RWPE2 (cell line): ENCODE data around the gene TMEM245.

ENCODE experiments used
- ATAC-seq: fragments of 200-7000 bp; cut with Tn5 transposase; 3 replicates; pipeline ENCODE4 v1.9.1; 2021; ENCODE audit warnings: low read depth
- DNase-seq: peaks from one replicate; pipeline ENCODE4 v3.0.0-alpha.2; 2020; ENCODE audit warnings: low spot score
- H3K27ac ChIP-seq: fragments of 450-650 bp; 2 replicates; pipeline ENCODE4 v1.5.1; 2017; ENCODE audit warnings: mild to moderate bottlenecking; ENCODE audit not compliant: poor library complexity, severe bottlenecking
- H3K27me3 ChIP-seq: fragments of 250-450 bp; sonication (Bioruptor Pico); 2 replicates; pipeline ENCODE4 v1.5.1; 2021; ENCODE audit warnings: mild to moderate bottlenecking, moderate library complexity; ENCODE audit not compliant: insufficient read depth, poor library complexity, severe bottlenecking
- H3K36me3 ChIP-seq: fragments of 250-450 bp; sonication (Bioruptor Pico); 2 replicates; pipeline ENCODE4 v1.5.1; 2020; ENCODE audit warnings: low read depth, mild to moderate bottlenecking, moderate library complexity
- H3K4me1 ChIP-seq: fragments of 250-450 bp; sonication (Bioruptor Pico); 2 replicates; pipeline ENCODE4 v1.5.1; 2021; ENCODE audit warnings: mild to moderate bottlenecking, moderate library complexity; ENCODE audit not compliant: insufficient read depth, poor library complexity, severe bottlenecking
- H3K4me3 ChIP-seq: fragments of 250-450 bp; sonication (Bioruptor Pico); 2 replicates; pipeline ENCODE4 v1.5.1; 2021; ENCODE audit warnings: mild to moderate bottlenecking, moderate library complexity; ENCODE audit not compliant: severe bottlenecking
- H3K9me3 ChIP-seq: fragments of 250-450 bp; sonication (Bioruptor Pico); 2 replicates; pipeline ENCODE4 v1.5.1; 2021; ENCODE audit warnings: mild to moderate bottlenecking, moderate library complexity; ENCODE audit not compliant: severe bottlenecking
- TF ChIP-seq, protein P1 (sequence below): fragments of 450-650 bp; IDR thresholded peaks from one replicate; pipeline ENCODE4 v1.5.1; 2017; ENCODE audit warnings: mild to moderate bottlenecking, moderate library complexity; ENCODE audit not compliant: poor library complexity, severe bottlenecking

Gene TMEM245

DNA sequence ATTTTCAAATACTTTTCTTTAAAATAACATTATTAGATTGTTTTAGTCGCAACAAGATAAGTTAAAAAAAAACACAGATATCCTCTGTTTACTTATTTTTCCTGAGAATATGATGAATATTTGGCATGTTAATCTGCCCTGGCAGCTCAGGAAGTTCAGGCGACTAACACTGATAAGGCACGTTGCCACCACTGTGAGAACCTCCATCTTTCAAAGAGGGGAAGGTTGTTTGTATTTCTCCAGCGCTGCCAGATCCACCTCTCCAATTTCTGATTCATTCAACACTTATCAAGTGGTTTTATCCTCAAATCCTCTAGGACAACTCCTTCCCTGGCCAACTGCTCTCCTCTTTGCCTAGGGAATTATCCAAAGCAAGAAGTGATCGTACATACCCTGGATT, 128.3 kb downstream of the TMEM245 start:
- TF ChIP-seq, protein P1, sequence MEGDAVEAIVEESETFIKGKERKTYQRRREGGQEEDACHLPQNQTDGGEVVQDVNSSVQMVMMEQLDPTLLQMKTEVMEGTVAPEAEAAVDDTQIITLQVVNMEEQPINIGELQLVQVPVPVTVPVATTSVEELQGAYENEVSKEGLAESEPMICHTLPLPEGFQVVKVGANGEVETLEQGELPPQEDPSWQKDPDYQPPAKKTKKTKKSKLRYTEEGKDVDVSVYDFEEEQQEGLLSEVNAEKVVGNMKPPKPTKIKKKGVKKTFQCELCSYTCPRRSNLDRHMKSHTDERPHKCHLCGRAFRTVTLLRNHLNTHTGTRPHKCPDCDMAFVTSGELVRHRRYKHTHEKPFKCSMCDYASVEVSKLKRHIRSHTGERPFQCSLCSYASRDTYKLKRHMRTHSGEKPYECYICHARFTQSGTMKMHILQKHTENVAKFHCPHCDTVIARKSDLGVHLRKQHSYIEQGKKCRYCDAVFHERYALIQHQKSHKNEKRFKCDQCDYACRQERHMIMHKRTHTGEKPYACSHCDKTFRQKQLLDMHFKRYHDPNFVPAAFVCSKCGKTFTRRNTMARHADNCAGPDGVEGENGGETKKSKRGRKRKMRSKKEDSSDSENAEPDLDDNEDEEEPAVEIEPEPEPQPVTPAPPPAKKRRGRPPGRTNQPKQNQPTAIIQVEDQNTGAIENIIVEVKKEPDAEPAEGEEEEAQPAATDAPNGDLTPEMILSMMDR: no peak
- Histone ChIP-seq H3K27ac (no peak overlapping the region), H3K4me3 (no peak overlapping the region), H3K4me1 (peaks cover 5% of the 10 kb centered on the region), H3K27me3 (no peaks in the 10 kb centered on the region), H3K9me3 (no peaks in the 10 kb centered on the region), H3K36me3 (peaks cover 78% of the 10 kb centered on the region)
- no peak for DNase-seq
- no peak for ATAC-seq

DNA sequence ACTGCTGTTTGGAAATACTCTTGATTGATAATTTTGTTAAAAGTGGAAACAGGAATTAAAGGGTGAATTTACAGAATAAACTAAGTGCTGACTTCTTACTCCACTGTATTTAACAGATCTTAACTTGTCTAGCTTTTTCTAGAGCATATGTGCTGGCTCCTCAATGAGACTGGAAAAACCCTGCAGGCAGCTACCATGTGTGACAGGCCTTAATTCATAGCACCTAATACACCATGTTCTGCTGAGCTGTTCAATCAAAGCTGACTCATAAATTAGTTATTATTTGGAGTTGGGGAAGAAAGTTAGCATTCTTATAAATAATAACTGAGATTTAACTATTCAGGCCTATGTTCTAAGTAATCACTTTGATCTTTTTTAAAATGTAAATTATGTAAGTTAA, 135.9 kb downstream of the TMEM245 start:
- Histone ChIP-seq H3K4me3 (no peak overlapping the region), H3K27me3 (no peaks in the 10 kb centered on the region), H3K9me3 (no peaks in the 10 kb centered on the region), H3K27ac (no peak overlapping the region), H3K4me1 (no peaks in the 10 kb centered on the region), H3K36me3 (peaks cover 81% of the 10 kb centered on the region)
- TF ChIP-seq, protein P1: no peak
- DNase-seq (no peak), ATAC-seq (no peak)

DNA sequence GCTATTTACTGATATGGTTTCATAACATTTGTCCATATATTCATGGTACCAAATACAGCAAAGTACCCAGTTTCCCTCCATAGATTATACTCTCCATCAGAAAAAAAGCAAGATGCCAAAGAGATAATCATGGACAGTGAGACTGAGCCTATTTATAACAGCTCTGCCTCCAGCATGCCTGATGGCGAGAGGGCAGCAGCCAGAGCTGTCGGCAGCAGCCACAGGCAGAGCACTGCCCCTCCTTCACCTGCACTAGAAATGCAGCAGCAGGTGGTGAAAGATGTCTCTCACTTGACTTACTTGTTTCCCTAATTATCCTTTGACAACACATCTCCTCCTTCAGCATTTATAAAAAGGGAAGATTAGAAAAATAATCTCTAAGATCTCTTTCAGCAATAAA, 138.9 kb downstream of the TMEM245 start:
- no peaks in the 10 kb centered on the region for H3K27me3 ChIP-seq
- H3K36me3 ChIP-seq: peaks cover 92% of the 10 kb centered on the region
- H3K4me3 ChIP-seq: no peak overlapping the region
- ATAC-seq: no peak
- TF ChIP-seq, protein P1: no peak
- no peaks in the 10 kb centered on the region for H3K9me3 ChIP-seq
- no peaks in the 10 kb centered on the region for H3K4me1 ChIP-seq
- H3K27ac ChIP-seq: no peak overlapping the region
- DNase-seq: no peak

DNA sequence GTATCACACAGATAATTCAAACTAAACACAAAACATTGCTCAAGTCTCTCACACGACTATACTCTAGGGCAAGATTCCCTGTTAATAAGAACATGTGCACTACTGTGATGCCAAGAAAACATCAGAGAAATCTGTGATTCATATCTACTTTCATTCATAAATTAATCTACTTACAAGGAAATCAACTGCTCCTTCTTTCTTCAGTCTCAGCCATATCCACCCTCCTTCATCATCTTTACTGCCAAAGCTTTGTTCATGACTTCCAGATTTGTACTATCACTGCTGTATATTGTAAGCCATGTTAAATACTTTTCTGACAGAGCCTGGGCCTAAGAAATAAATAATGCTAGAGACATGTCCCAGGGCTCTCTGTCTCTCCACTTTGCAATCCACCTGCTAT, 141.5 kb downstream of the TMEM245 start:
- TF ChIP-seq, protein P1: no peak
- no peak for DNase-seq
- Histone ChIP-seq H3K27ac (no peak overlapping the region), H3K4me1 (no peaks in the 10 kb centered on the region), H3K36me3 (peaks cover 84% of the 10 kb centered on the region), H3K4me3 (no peak overlapping the region), H3K27me3 (no peaks in the 10 kb centered on the region), H3K9me3 (no peaks in the 10 kb centered on the region)
- no peak for ATAC-seq

DNA sequence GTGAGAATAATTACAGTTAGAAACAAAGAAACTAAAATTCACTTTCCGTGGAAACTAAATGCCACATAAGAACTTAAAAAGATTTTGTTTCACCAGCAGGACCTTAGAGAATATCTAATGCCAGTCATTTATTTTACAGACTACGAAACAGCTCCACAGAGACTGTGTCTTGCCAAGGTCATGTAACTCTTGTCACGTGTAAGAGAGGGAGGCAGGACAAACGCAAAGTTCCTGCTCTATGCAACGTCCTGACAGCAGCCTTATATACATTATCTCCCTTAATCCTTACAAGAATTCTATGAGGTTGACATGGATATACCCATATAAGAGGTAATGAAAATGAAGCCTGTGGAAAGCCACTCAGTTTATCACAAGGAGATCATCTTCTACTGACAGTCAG, 145.9 kb downstream of the TMEM245 start:
- no peak overlapping the region for H3K4me3 ChIP-seq
- H3K36me3 ChIP-seq: peaks cover 79% of the 10 kb centered on the region
- no peak for ATAC-seq
- TF ChIP-seq, protein P1: no peak
- H3K27ac ChIP-seq: no peak overlapping the region
- no peaks in the 10 kb centered on the region for H3K27me3 ChIP-seq
- no peaks in the 10 kb centered on the region for H3K9me3 ChIP-seq
- DNase-seq: no peak
- no peaks in the 10 kb centered on the region for H3K4me1 ChIP-seq
